Measurements from ENCODE around the gene WASL.

GRCh38 chr7:123641901-123642300 is 106.9 kb downstream of the WASL start:
- no peak for TF ChIP-seq POLR2A (IDR thresholded peaks at IDR 0.05)
- no peak for TF ChIP-seq CTCF (IDR thresholded peaks at IDR 0.05)
- TF ChIP-seq POLR2AphosphoS5 (IDR thresholded peaks at IDR 0.05), result no peak

All from breast epithelium (tissue), 3 donors.